ENCODE data around the gene ENPP4. TPM values are rescaled to one million over a fixed set of nuclear protein-coding genes. Genes with fewer than 3 reads are reported as not detected.

ENPP4 gene
- total RNA-seq, 1 donor from 2014 or later, result 13.6 TPM

DNA sequence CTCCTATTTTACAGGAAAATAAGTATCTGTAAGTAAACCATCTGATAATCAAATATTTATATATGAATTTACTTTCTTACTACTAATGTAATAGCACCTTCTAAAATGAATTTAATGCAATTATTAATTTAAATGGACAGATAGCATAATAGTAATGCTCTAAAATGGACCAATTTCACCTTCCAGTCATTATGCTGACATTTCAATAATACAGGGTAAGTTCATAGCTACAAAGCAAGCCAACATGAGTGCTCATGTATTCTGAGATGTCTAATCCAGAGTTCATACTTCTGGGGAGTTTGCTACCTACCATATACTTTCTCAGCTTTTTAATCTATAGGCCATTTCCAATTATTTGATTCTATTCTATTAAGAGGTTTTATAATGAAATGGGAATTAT, 29.4 kb downstream of the ENPP4 start:
- no peak overlapping the region for H3K27ac Mint-ChIP-seq
- no peak overlapping the region for H3K4me3 Mint-ChIP-seq
- peaks cover 2% of the 10 kb centered on the region for H3K27me3 Mint-ChIP-seq
- no peak for TF ChIP-seq CTCF (IDR thresholded peaks at IDR 0.05)
- CTCF ChIA-PET, result no interaction called here
- POLR2A ChIA-PET, result interaction anchor here (1.0 kb wide), 1 partner anchor 12 kb away, joined by 4 read pairs; the partner anchor contains the start of gene ENPP5
- no peak for DNase-seq
- H3K9me3 Mint-ChIP-seq, result no peaks in the 10 kb centered on the region
- ATAC-seq (ENCODE audit: low read depth), result no peak
- H3K36me3 Mint-ChIP-seq (ENCODE audit: low read depth), result no peaks in the 10 kb centered on the region
- no peaks in the 10 kb centered on the region for H3K4me1 Mint-ChIP-seq
- intact Hi-C loops (cut with micrococcal nuclease), result no loop called here

DNA sequence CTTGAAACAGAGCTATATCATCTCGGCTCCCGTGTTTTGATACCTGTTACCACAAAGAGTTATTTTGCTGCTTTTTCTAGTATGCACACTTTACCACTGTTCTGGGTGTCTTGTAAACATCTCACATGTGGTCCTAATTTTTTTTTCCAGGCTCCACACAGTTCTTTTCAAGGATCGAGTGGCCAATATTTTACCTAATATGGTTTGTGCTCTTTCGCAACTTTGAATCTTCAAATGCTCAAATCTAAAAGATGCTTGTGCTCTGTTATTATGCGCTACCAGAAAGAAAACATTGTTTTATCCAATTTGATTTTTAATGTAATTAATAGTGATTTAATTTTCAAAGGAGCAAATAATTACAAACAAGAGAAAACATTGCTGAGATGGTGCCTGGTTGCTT, 30.3 kb downstream of the ENPP4 start:
- peaks cover 2% of the 10 kb centered on the region for H3K27me3 Mint-ChIP-seq
- ATAC-seq (ENCODE audit: low read depth) (no peak), DNase-seq (no peak)
- TF ChIP-seq CTCF (IDR thresholded peaks at IDR 0.05), result no peak
- ChIA-PET CTCF (no interaction called here), POLR2A (no interaction called here)
- no peak overlapping the region for H3K27ac Mint-ChIP-seq
- no peaks in the 10 kb centered on the region for H3K9me3 Mint-ChIP-seq
- intact Hi-C loops (cut with micrococcal nuclease), result no loop called here
- H3K36me3 Mint-ChIP-seq (ENCODE audit: low read depth), result no peaks in the 10 kb centered on the region
- H3K4me1 Mint-ChIP-seq, result no peaks in the 10 kb centered on the region
- no peak overlapping the region for H3K4me3 Mint-ChIP-seq

- CTCF ChIA-PET, result interaction anchor here (1.0 to 1.8 kb wide), 3 partner anchors 42 to 240 kb away, joined by 3 to 4 read pairs (median 3); no protein-coding TSS in a partner anchor
- peaks cover 2% of the 10 kb centered on the region for H3K27me3 Mint-ChIP-seq
These were observed 40.8 kb downstream of the ENPP4 start, which contains the start of gene ENPP5 for GRCh38 chr6:46170357-46171289. TSS of gene ENPP5 (minus strand) at chr6:46170980. CDS start at chr6:46168262, 2,718 bp downstream.

GRCh38 chr6:46172176-46172575, 42.4 kb downstream of the ENPP4 start:
- ChIA-PET POLR2A (no interaction called here), CTCF (interaction anchor here (1.0 kb wide), 1 partner anchor 82 kb away, joined by 3 read pairs; no protein-coding TSS in a partner anchor)
- H3K36me3 Mint-ChIP-seq (ENCODE audit: low read depth), result no peaks in the 10 kb centered on the region
- H3K27me3 Mint-ChIP-seq, result peaks cover 2% of the 10 kb centered on the region
- ATAC-seq (ENCODE audit: low read depth), result no peak
- no peak for TF ChIP-seq CTCF (IDR thresholded peaks at IDR 0.05)
- DNase-seq, result no peak
- no peaks in the 10 kb centered on the region for H3K9me3 Mint-ChIP-seq
- intact Hi-C loops (cut with micrococcal nuclease), result no loop called here
- H3K4me1 Mint-ChIP-seq, result peaks cover 15% of the 10 kb centered on the region
- no peak overlapping the region for H3K27ac Mint-ChIP-seq
- H3K4me3 Mint-ChIP-seq, result peak overlapping the region; percentile 1

More at GRCh38 chr6:46170357-46171289, 40.8 kb downstream of the ENPP4 start, which contains the start of gene ENPP5:
- ATAC-seq (ENCODE audit: low read depth) (peak; percentile 98), DNase-seq (peak; percentile 58)
- intact Hi-C loops (cut with micrococcal nuclease), result loop anchor here (1.0 to 2.0 kb wide), 2 partner anchors 42 to 47 kb away; partner anchors contain the start of gene ENPP4
- POLR2A ChIA-PET, result interaction anchor here (0.6 to 0.8 kb wide), 3 partner anchors 12 to 206 kb away, joined by 3 to 4 read pairs (median 4); no protein-coding TSS in a partner anchor
- H3K4me3 Mint-ChIP-seq, result peak within 1 kb of the TSS; percentile 81
- TF ChIP-seq CTCF (IDR thresholded peaks at IDR 0.05), result no peak
- H3K27ac Mint-ChIP-seq, result no peak within 1 kb of the TSS
- no peaks in the 10 kb centered on the region for H3K9me3 Mint-ChIP-seq
- peaks cover 10% of the 10 kb centered on the region for H3K4me1 Mint-ChIP-seq
- H3K36me3 Mint-ChIP-seq (ENCODE audit: low read depth), result no peaks in the 10 kb centered on the region

DNA sequence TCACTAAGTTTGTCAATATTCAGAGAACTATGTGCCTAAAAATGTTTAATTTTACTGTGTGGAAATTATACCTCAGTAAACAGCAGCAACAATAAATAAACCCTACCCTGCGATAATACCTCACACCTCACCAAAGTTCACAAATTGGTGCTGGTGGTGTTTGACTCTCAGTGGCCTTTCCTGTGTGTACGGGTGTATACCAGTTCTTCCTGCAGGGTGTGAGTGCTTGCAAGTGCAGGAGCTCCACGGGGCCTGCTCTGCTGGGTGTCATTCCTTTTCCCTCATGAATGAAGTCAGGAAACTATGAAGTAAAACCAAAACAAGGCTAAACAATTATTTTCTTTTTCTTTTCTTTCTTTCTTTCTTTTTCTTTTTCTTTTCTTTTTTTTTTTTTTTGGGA, 45.1 kb downstream of the ENPP4 start:
- Mint-ChIP-seq H3K9me3 (no peaks in the 10 kb centered on the region), H3K4me3 (no peak overlapping the region), H3K4me1 (peaks cover 15% of the 10 kb centered on the region), H3K27ac (no peak overlapping the region), H3K27me3 (peaks cover 4% of the 10 kb centered on the region), H3K36me3 (ENCODE audit: low read depth) (no peaks in the 10 kb centered on the region)
- no peak for ATAC-seq (ENCODE audit: low read depth)
- ChIA-PET POLR2A (interaction anchor here (0.7 kb wide), 1 partner anchor 40 kb away, joined by 4 read pairs; no protein-coding TSS in a partner anchor), CTCF (no interaction called here)
- TF ChIP-seq CTCF (IDR thresholded peaks at IDR 0.05), result no peak
- no peak for DNase-seq
- intact Hi-C loops (cut with micrococcal nuclease), result no loop called here

Data from activated B cell treated with CpG ODN at 0.5 μM for 24 hours (primary cell).